ENCODE results near the gene PCDHB3.
"Not testable (repeated sequence)": the region's sequence is repeated elsewhere in the genome, so short reads cannot be mapped to it uniquely, and the experiment has no call there.

PCDHB3 gene

GRCh38 chr5:141100243-141100805 lies at the start of gene PCDHB3:
PCDHB3 (plus strand) TSS chr5:141100473; CDS start chr5:141100650, 177 bp downstream.
- peak; percentile 40 for DNase-seq

GRCh38 chr5:141050622-141051520 lies 49.4 kb upstream of the PCDHB3 start, which contains the start of gene PCDHB1:
PCDHB1 (plus strand) TSS chr5:141051374; CDS start chr5:141051471, 97 bp downstream.
- DNase-seq = no peak

- no peak for DNase-seq
These were observed 48.8 kb upstream of the PCDHB3 start for GRCh38 chr5:141051521-141051866.

- no peak for DNase-seq
These were observed 22.4 kb upstream of the PCDHB3 start for GRCh38 chr5:141077826-141078225.

GRCh38 chr5:141082228-141082627 lies 18.0 kb upstream of the PCDHB3 start:
- DNase-seq = no peak

- DNase-seq = peak; percentile 50
These were observed 15.7 kb upstream of the PCDHB3 start for GRCh38 chr5:141084487-141084989.

- DNase-seq = no peak
These were observed 5.6 kb upstream of the PCDHB3 start, which contains the start of gene PCDHB2 for GRCh38 chr5:141094481-141095262. PCDHB2 (plus strand) TSS chr5:141094615; CDS start chr5:141094791, 176 bp downstream.

GRCh38 chr5:141095263-141095641 lies 5.0 kb upstream of the PCDHB3 start:
- DNase-seq = no peak

- not testable (repeated sequence) for DNase-seq
These were observed 4.1 kb upstream of the PCDHB3 start for GRCh38 chr5:141096181-141096580.

GRCh38 chr5:141096586-141096985 lies 3.7 kb upstream of the PCDHB3 start:
- DNase-seq = not testable (repeated sequence)

GRCh38 chr5:141101059-141101458 lies 786 bp downstream of the PCDHB3 start:
- DNase-seq = no peak

- not testable (repeated sequence) for DNase-seq
These were observed 1.8 kb downstream of the PCDHB3 start for GRCh38 chr5:141102070-141102469.

GRCh38 chr5:141102471-141102870 lies 2.2 kb downstream of the PCDHB3 start:
- not testable (repeated sequence) for DNase-seq

- DNase-seq = no peak
These were observed 5.1 kb downstream of the PCDHB3 start for GRCh38 chr5:141105350-141105749.

GRCh38 chr5:141119250-141119649 lies 19.0 kb downstream of the PCDHB3 start:
- DNase-seq = no peak

GRCh38 chr5:141121563-141121962 lies 21.3 kb downstream of the PCDHB3 start, which contains the start of gene PCDHB4:
PCDHB4 (plus strand) TSS chr5:141121818; CDS start chr5:141121999, 181 bp downstream.
- DNase-seq = no peak

- DNase-seq = no peak
These were observed 21.7 kb downstream of the PCDHB3 start for GRCh38 chr5:141121985-141122384.

GRCh38 chr5:141123396-141124135 lies 23.3 kb downstream of the PCDHB3 start:
- DNase-seq = not testable (repeated sequence)

- DNase-seq = no peak
These were observed 27.0 kb downstream of the PCDHB3 start for GRCh38 chr5:141127305-141127704.

GRCh38 chr5:141135030-141135717 lies 34.9 kb downstream of the PCDHB3 start, which contains the start of gene PCDHB5:
PCDHB5 (plus strand) TSS chr5:141135206; CDS start chr5:141135435, 229 bp downstream.
- DNase-seq = peak; percentile 5

GRCh38 chr5:141135718-141136266 lies 35.5 kb downstream of the PCDHB3 start:
- no peak for DNase-seq

All from activated CD4-positive, alpha-beta T cell treated with anti-CD3 and anti-CD28 coated beads, Interleukin-10, Interleukin-2, amounts not matched to agents 100 ng/mL and 50 ng/mL, durations not matched to agents 16 hours and 8 hours (primary cell).